Naive thymus-derived CD4-positive, alpha-beta T cell (primary cell): Measurements from ENCODE around the gene UROD. TPM values are rescaled to one million over a fixed set of nuclear protein-coding genes. Genes with fewer than 3 reads are reported as not detected.
"Not testable (repeated sequence)": the region's sequence is repeated elsewhere in the genome, so short reads cannot be mapped to it uniquely, and the experiment has no call there.

Source experiments
- ATAC-seq: fragments of 150-1000 bp; cut with Tn5 transposase; 2 replicates; pipeline ENCODE4 v1.10.0; 2021; ENCODE audit warnings: mild to moderate bottlenecking, moderate library complexity
- CTCF ChIA-PET: fragments of 350-600 bp; sonication (Branson Sonifier 250); formaldehyde crosslinking; loops from one replicate; lab custom pipeline; 2021; ENCODE audit warnings: antibody characterized with exemption; lab: Charles Lee
- POLR2A ChIA-PET: fragments of 350-600 bp; sonication (Branson Sonifier 250); formaldehyde crosslinking; loops from one replicate; lab custom pipeline; 2021; ENCODE audit warnings: antibody characterized with exemption, inconsistent platforms; lab: Charles Lee
- DNase-seq, 9 donors: peaks; one replicate each; pipeline versions ENCODE4 v3.0.0 to v3.0.0-alpha.2; 2020 to 2022; ENCODE audit warnings: mixed read lengths in 1 of 9
- H3K27ac ChIP-seq: one replicate; pipeline ENCODE4 v1.7.0; 2013; ENCODE audit warnings: mild to moderate bottlenecking, low read depth, low read length, moderate library complexity
- H3K27me3 ChIP-seq, 2 donors: one replicate each; pipeline ENCODE4 v1.7.0; 2013; ENCODE audit warnings: low read length in 2 of 2, mild to moderate bottlenecking in 2 of 2, moderate library complexity in 2 of 2; ENCODE audit not compliant: control insufficient read depth in 2 of 2, insufficient read depth in 2 of 2
- H3K36me3 ChIP-seq, 3 experiments: 1 replicate in 2 of 3; 2 replicates in 1 of 3; pipeline ENCODE4 v1.7.0; 2013; ENCODE audit warnings: low read length in 3 of 3, mild to moderate bottlenecking in 3 of 3, moderate library complexity in 1 of 3; ENCODE audit not compliant: insufficient read depth in 3 of 3, control insufficient read depth in 2 of 3
- H3K4me1 ChIP-seq, 2 donors: one replicate each; pipeline ENCODE4 v1.7.0; 2013; ENCODE audit warnings: low read length in 2 of 2, mild to moderate bottlenecking in 2 of 2, moderate library complexity in 1 of 2; ENCODE audit not compliant: control insufficient read depth in 2 of 2, insufficient read depth in 2 of 2
- H3K4me3 ChIP-seq: 2 replicates; pipeline ENCODE4 v1.7.0; 2013; ENCODE audit warnings: mild to moderate bottlenecking, low read length
- H3K9me3 ChIP-seq, 3 experiments: 1 replicate in 2 of 3; 2 replicates in 1 of 3; pipeline ENCODE4 v1.7.0; 2013; ENCODE audit warnings: low read length in 3 of 3; ENCODE audit not compliant: control insufficient read depth in 2 of 3
- H3K27ac Mint-ChIP-seq, 9 donors: one replicate each; pipeline ENCODE4 v1.8.0; 2020 to 2022; ENCODE audit warnings: mixed read lengths in 9 of 9, mild to moderate bottlenecking in 8 of 9, moderate library complexity in 5 of 9, inconsistent platforms in 2 of 9
- H3K27me3 Mint-ChIP-seq, 5 donors: one replicate each; pipeline ENCODE4 v1.8.0; 2021 to 2022; ENCODE audit warnings: mixed read lengths in 5 of 5, mild to moderate bottlenecking in 1 of 5
- H3K36me3 Mint-ChIP-seq, 5 donors: one replicate each; pipeline ENCODE4 v1.8.0; 2020 to 2022; ENCODE audit warnings: mixed read lengths in 5 of 5, mild to moderate bottlenecking in 3 of 5, inconsistent platforms in 1 of 5
- H3K4me1 Mint-ChIP-seq, 7 donors: one replicate each; pipeline ENCODE4 v1.8.0; 2020 to 2022; ENCODE audit warnings: mixed read lengths in 7 of 7, mild to moderate bottlenecking in 3 of 7, inconsistent platforms in 1 of 7
- H3K4me3 Mint-ChIP-seq, 10 donors: one replicate each; pipeline ENCODE4 v1.8.0; 2020 to 2022; ENCODE audit warnings: mild to moderate bottlenecking in 10 of 10, mixed read lengths in 10 of 10, moderate library complexity in 6 of 10, inconsistent platforms in 2 of 10
- H3K9me3 Mint-ChIP-seq, 11 donors: one replicate each; pipeline ENCODE4 v1.8.0; 2020 to 2022; ENCODE audit warnings: mixed read lengths in 11 of 11, mild to moderate bottlenecking in 4 of 11, inconsistent platforms in 1 of 11, moderate library complexity in 1 of 11
- intact Hi-C, 2 donors: fragments of 100-400 bp; cut with micrococcal nuclease; formaldehyde crosslinking; loops; one replicate each; pipeline ENCODE4 v1.15.1; 2023
- polyA plus RNA-seq, 2 donors: library from polyadenylated mRNA; unstranded; fragments of 300-500 nt; fragmentation: Illumina TruSeq; gene quantifications; one replicate each; pipeline ENCODE4 v1.2.3, GENCODE V29; 2021
- total RNA-seq, 6 experiments: library from RNA in 5 of 6; stranded (reverse) in 5 of 6; gene quantifications; 1 replicate in 5 of 6; 2 replicates in 1 of 6; pipeline ENCODE4 v1.2.3 and lab custom pipeline; 2021 to 2026

The UROD gene
- total and polyA plus RNA-seq, 7 experiments from 2014 or later: 40.7 to 91.3 (median 61.6) TPM

DNA sequence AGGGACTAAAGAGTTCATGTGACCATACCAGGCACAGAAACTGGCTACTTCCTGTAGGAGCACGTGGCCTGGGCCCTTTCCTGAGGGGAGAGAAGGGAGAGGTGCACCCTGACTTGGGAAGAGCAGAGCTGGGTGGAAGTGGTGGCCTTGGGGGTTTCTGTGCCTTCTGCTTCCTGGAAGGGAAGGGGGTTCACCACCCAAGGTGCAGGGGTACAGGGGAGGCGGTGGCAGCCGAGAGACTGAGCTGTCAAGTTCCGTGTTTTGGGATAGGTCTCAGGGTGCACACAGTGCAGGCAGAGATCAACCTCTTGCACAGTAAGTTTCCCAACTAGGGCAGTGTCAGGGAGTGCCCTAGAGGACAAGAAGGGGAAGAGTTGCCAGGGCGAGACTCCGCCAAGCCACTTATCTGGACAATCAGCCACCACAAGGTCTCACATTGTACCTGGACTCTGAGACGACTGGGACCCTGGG is 11.0 kb upstream of the UROD start:
- Mint-ChIP-seq H3K27me3 (no peaks in the 10 kb centered on the region), H3K9me3 (no peaks in the 10 kb centered on the region), H3K4me3 (no peak overlapping the region), H3K27ac (peak overlapping the region; percentile 11 to 84 (median 54)), H3K36me3 (peaks cover 10 to 30% (median 15%) of the 10 kb centered on the region in 5 donors), H3K4me1 (peaks cover 0 to 9% (median 8%) of the 10 kb centered on the region in 7 donors)
- intact Hi-C loops: no loop called here
- ATAC-seq (peak; percentile 77), DNase-seq (no peak)
- H3K4me1 ChIP-seq: no peaks in the 10 kb centered on the region
- ChIA-PET CTCF (no interaction called here), POLR2A (interaction anchor here (1.1 kb wide), 1 partner anchor 10 kb away, joined by 4 read pairs; the partner anchor contains the start of gene HECTD3)
- peaks cover 5 to 43% (median 17%) of the 10 kb centered on the region in 3 experiments for H3K36me3 ChIP-seq
- H3K27me3 ChIP-seq: no peaks in the 10 kb centered on the region
- no peaks in the 10 kb centered on the region for H3K9me3 ChIP-seq
- no peak overlapping the region for H3K27ac ChIP-seq
- no peak overlapping the region for H3K4me3 ChIP-seq

- H3K9me3 Mint-ChIP-seq, POLR2A ChIA-PET, H3K27ac ChIP-seq, H3K4me1 ChIP-seq, H3K4me3 Mint-ChIP-seq, H3K4me1 Mint-ChIP-seq, CTCF ChIA-PET, H3K9me3 ChIP-seq, intact Hi-C loops, H3K4me3 ChIP-seq, H3K27me3 ChIP-seq, H3K27me3 Mint-ChIP-seq, DNase-seq, ATAC-seq: not testable (repeated sequence)
- H3K36me3 ChIP-seq: peaks cover 5 to 48% (median 17%) of the 10 kb centered on the region in 3 experiments
- H3K27ac Mint-ChIP-seq: peak overlapping the region in 3 of 9 donors; percentile 23 to 84 (median 63)
- H3K36me3 Mint-ChIP-seq: peaks cover 10 to 30% (median 15%) of the 10 kb centered on the region in 5 donors
Observed at GRCh38 chr1:45001576-45001975, 10.5 kb upstream of the UROD start.

DNA sequence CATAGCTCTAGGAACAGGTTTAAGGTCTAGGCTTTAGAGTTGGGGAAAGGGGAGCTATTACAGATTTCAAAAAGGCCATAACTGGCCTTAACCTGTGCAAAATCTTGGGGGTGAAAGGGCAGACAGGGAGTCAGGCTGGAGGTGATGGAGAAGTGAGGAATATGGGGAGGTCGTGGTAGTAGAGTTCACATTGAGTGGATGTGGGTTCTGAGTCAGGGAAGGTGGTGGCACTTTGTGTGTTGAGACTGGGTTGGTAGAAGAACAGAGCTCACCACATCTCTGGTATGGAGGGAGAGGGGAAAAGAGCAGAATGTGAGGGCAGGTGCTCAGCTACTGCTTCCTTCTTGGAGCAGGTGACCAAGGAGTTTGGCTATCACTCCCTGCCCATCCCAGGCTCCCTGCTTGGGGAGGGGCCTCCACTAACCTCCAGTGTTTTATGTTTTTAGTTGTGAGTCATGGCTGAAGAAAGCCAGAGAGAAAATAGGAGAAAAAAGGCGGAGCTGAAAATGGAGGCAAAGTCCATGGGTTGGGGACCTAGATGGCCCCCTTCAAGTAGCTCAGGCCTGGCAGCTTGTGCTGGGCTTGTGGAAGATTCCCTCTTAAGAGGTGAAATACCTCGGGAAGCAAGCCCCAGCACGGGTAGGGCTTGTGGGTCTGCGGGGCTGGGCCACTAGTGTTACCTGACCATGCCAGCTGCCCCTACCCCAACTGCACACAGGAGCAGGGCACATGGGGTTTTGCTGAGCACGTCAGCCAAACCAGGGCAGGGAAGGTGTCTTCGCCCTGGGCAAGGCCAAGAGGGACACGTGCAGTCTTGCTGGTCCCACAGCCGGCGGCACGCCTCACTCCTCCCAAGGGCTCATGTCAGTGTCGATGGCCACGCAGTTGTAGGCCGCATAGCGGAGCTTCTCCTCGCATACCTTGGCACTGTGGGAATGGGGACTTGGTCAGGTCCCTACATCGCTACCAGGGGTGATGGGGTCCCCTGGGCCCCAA is 9.1 kb upstream of the UROD start:
- no peak overlapping the region for H3K4me3 Mint-ChIP-seq
- H3K27me3 ChIP-seq: no peaks in the 10 kb centered on the region
- CTCF ChIA-PET: no interaction called here
- peak overlapping the region in 5 of 9 donors; percentile 3 to 49 (median 32) for H3K27ac Mint-ChIP-seq
- no peaks in the 10 kb centered on the region for H3K4me1 ChIP-seq
- H3K4me3 ChIP-seq: no peak overlapping the region
- H3K36me3 ChIP-seq: peaks cover 11 to 62% (median 23%) of the 10 kb centered on the region in 3 experiments
- peaks cover 0 to 9% (median 8%) of the 10 kb centered on the region in 7 donors for H3K4me1 Mint-ChIP-seq
- intact Hi-C loops: no loop called here
- no peak overlapping the region for H3K27ac ChIP-seq
- H3K9me3 ChIP-seq: no peaks in the 10 kb centered on the region
- ATAC-seq (no peak), DNase-seq (no peak)
- H3K36me3 Mint-ChIP-seq: peaks cover 13 to 40% (median 22%) of the 10 kb centered on the region in 5 donors
- H3K9me3 Mint-ChIP-seq: no peaks in the 10 kb centered on the region
- POLR2A ChIA-PET: interaction anchor here (0.7 to 1.5 kb wide), 3 partner anchors 9 to 285 kb away, joined by 3 to 7 read pairs (median 3); partner anchors contain the start of genes HECTD3 and UROD
- no peaks in the 10 kb centered on the region for H3K27me3 Mint-ChIP-seq

GRCh38 chr1:45003741-45004140 is 8.3 kb upstream of the UROD start:
- no peaks in the 10 kb centered on the region for H3K27me3 ChIP-seq
- Mint-ChIP-seq H3K4me1 (peaks cover 3 to 11% (median 9%) of the 10 kb centered on the region in 7 donors), H3K36me3 (peaks cover 16 to 45% (median 22%) of the 10 kb centered on the region in 5 donors), H3K4me3 (no peak overlapping the region), H3K9me3 (no peaks in the 10 kb centered on the region), H3K27ac (no peak overlapping the region), H3K27me3 (no peaks in the 10 kb centered on the region)
- ChIA-PET CTCF (no interaction called here), POLR2A (no interaction called here)
- H3K36me3 ChIP-seq: peaks cover 16 to 70% (median 23%) of the 10 kb centered on the region in 3 experiments
- ATAC-seq (no peak), DNase-seq (no peak)
- H3K27ac ChIP-seq: no peak overlapping the region
- H3K4me3 ChIP-seq: no peak overlapping the region
- intact Hi-C loops: no loop called here
- no peaks in the 10 kb centered on the region for H3K9me3 ChIP-seq
- no peaks in the 10 kb centered on the region for H3K4me1 ChIP-seq

GRCh38 chr1:45004281-45004920 is 7.7 kb upstream of the UROD start:
- intact Hi-C loops: no loop called here
- Histone ChIP-seq H3K4me1 (peaks cover under 1 to 1% of the 10 kb centered on the region in 2 donors), H3K9me3 (no peaks in the 10 kb centered on the region), H3K27me3 (no peaks in the 10 kb centered on the region), H3K36me3 (peaks cover 16 to 76% (median 23%) of the 10 kb centered on the region in 3 experiments), H3K27ac (no peak overlapping the region), H3K4me3 (no peak overlapping the region)
- DNase-seq: no peak
- Mint-ChIP-seq H3K36me3 (peaks cover 19 to 50% (median 22%) of the 10 kb centered on the region in 5 donors), H3K27ac (peak overlapping the region in 1 of 9 donors; percentile 22), H3K27me3 (no peaks in the 10 kb centered on the region), H3K9me3 (no peaks in the 10 kb centered on the region), H3K4me1 (peaks cover 10 to 16% (median 16%) of the 10 kb centered on the region in 7 donors), H3K4me3 (no peak overlapping the region)
- POLR2A ChIA-PET: no interaction called here
- CTCF ChIA-PET: no interaction called here
- ATAC-seq: no peak

DNA sequence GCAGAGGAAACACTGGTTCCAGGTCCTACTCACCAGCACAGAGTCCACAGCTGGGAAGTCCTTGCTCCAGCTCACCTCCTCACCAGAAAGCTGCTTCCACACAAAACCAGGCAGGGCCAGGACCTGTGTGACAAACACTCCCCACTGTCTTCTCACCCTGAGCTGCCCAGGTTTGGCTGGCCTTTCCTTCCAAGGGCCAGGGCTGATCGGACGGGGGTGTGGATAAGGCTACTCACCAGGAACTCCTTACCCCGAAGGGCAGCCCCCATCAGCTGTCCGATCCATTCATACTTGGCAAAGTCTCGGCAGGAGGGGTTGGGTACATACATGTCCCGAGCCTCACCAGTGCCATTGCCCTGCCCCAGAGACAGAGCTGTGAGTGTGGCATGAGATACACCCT is 6.3 kb upstream of the UROD start:
- CTCF ChIA-PET: no interaction called here
- Mint-ChIP-seq H3K9me3 (no peaks in the 10 kb centered on the region), H3K4me3 (no peak overlapping the region), H3K27ac (peak overlapping the region in 1 of 9 donors; percentile 81), H3K36me3 (peaks cover 19 to 50% (median 27%) of the 10 kb centered on the region in 5 donors), H3K27me3 (no peaks in the 10 kb centered on the region), H3K4me1 (peaks cover 15 to 25% (median 21%) of the 10 kb centered on the region in 7 donors)
- intact Hi-C loops: no loop called here
- H3K4me1 ChIP-seq: peaks cover 11 to 12% of the 10 kb centered on the region in 2 donors
- H3K36me3 ChIP-seq: peaks cover 16 to 77% (median 23%) of the 10 kb centered on the region in 3 experiments
- H3K27ac ChIP-seq: no peak overlapping the region
- DNase-seq (peak in 1 of 9 donors; percentile 14), ATAC-seq (no peak)
- POLR2A ChIA-PET: no interaction called here
- H3K27me3 ChIP-seq: no peaks in the 10 kb centered on the region
- H3K4me3 ChIP-seq: no peak overlapping the region
- H3K9me3 ChIP-seq: no peaks in the 10 kb centered on the region
